MCF 10A (cell line): ENCODE data around the gene BCAP31. TPM values are rescaled to one million over a fixed set of nuclear protein-coding genes. Genes with fewer than 3 reads are reported as not detected.

Experiments
- BruUV-seq: library from RNA; stranded (reverse); fragments of 400-500 nt; replicated peaks from 2 replicates; lab custom pipeline; 2021; lab: Mats Ljungman, UMichigan
- CTCF ChIA-PET: fragments of 300-600 bp; sonication (Branson Sonifier 250); formaldehyde crosslinking; extraction: SDS; loops from one replicate; lab custom pipeline; 2021; ENCODE audit warnings: antibody characterized with exemption, inconsistent platforms; lab: Yijun Ruan, JAX
- POLR2A ChIA-PET: fragments of 300-600, 350-650 bp; sonication (Branson Sonifier 250); formaldehyde crosslinking; extraction: SDS; loops from one replicate; lab custom pipeline; 2020; ENCODE audit warnings: antibody characterized with exemption, inconsistent platforms; lab: Yijun Ruan, JAX
- DNase-seq: peaks from one replicate; pipeline ENCODE4 v3.0.0-alpha.2; 2018; ENCODE audit not compliant: unreplicated experiment
- H3K27ac Mint-ChIP-seq: one replicate; pipeline ENCODE4 v1.8.0; 2022; ENCODE audit warnings: mild to moderate bottlenecking, low read depth, mixed read lengths; ENCODE audit not compliant: unreplicated experiment
- H3K27me3 Mint-ChIP-seq: one replicate; pipeline ENCODE4 v1.8.0; 2022; ENCODE audit warnings: mixed read lengths; ENCODE audit not compliant: insufficient read depth, unreplicated experiment
- H3K36me3 Mint-ChIP-seq: one replicate; pipeline ENCODE4 v1.8.0; 2022; ENCODE audit warnings: mild to moderate bottlenecking, moderate library complexity, mixed read lengths; ENCODE audit not compliant: insufficient read depth, unreplicated experiment
- H3K4me1 Mint-ChIP-seq: one replicate; pipeline ENCODE4 v1.8.0; 2022; ENCODE audit warnings: mixed read lengths; ENCODE audit not compliant: insufficient read depth, unreplicated experiment
- H3K4me3 Mint-ChIP-seq: one replicate; pipeline ENCODE4 v1.8.0; 2022; ENCODE audit warnings: mild to moderate bottlenecking, moderate library complexity, mixed read lengths; ENCODE audit not compliant: unreplicated experiment
- H3K9me3 Mint-ChIP-seq: one replicate; pipeline ENCODE4 v1.8.0; 2022; ENCODE audit warnings: mixed read lengths; ENCODE audit not compliant: unreplicated experiment
- CTCF ChIP-seq: fragments of 200-600 bp; IDR thresholded peaks from one replicate; pipeline ENCODE4 v1.8.0; 2022; ENCODE audit warnings: antibody characterized with exemption, mild to moderate bottlenecking; ENCODE audit not compliant: unreplicated experiment
- intact Hi-C: fragments of 100-400 bp; cut with micrococcal nuclease; formaldehyde crosslinking; loops from 2 replicates; pipeline ENCODE4 v1.14.1; 2022
- total RNA-seq: library from RNA; stranded (reverse); gene quantifications from 2 replicates; pipeline ENCODE4 v1.2.3, GENCODE V29; 2022

The BCAP31 gene
- total RNA-seq, 1 experiment from 2014 or later: 203 TPM

GRCh38 chrX:153723351-153724251 lies 586 bp downstream of the BCAP31 start:
- DNase-seq: peak; percentile 54
- Mint-ChIP-seq H3K27ac (peak overlapping the region; percentile 79), H3K27me3 (no peaks in the 10 kb centered on the region), H3K4me1 (peaks cover 19% of the 10 kb centered on the region), H3K9me3 (no peaks in the 10 kb centered on the region), H3K4me3 (peak overlapping the region; percentile 82), H3K36me3 (peaks cover 39% of the 10 kb centered on the region)
- no peak for TF ChIP-seq CTCF
- ChIA-PET CTCF (no interaction called here), POLR2A (interaction anchor here (0.6 to 1.0 kb wide), 4 partner anchors 16 to 248 kb away, joined by 3 to 4 read pairs (median 4); partner anchors contain the start of genes HCFC1 and SLC6A8)
- intact Hi-C loops: loop anchor here (2.0 kb wide), 1 partner anchor 71 kb away; the partner anchor contains the start of genes IDH3G and SSR4
- BruUV-seq: no TSS peak

- CTCF ChIA-PET: interaction anchor here (2.0 kb wide), 1 partner anchor 14 kb away, joined by 7 read pairs; no protein-coding TSS in a partner anchor
- H3K36me3 Mint-ChIP-seq: peaks cover 47% of the 10 kb centered on the region
- TF ChIP-seq CTCF: no peak
- POLR2A ChIA-PET: interaction anchor here (0.7 to 1.2 kb wide), 2 partner anchors 10 to 17 kb away, joined by 3 read pairs; no protein-coding TSS in a partner anchor
- BruUV-seq: no TSS peak
- no peaks in the 10 kb centered on the region for H3K9me3 Mint-ChIP-seq
- DNase-seq: peak; percentile 35
- H3K27me3 Mint-ChIP-seq: no peaks in the 10 kb centered on the region
- peaks cover 19% of the 10 kb centered on the region for H3K4me1 Mint-ChIP-seq
- intact Hi-C loops: no loop called here
- peak overlapping the region; percentile 82 for H3K4me3 Mint-ChIP-seq
- H3K27ac Mint-ChIP-seq: peak overlapping the region; percentile 79
These were observed 1.4 kb downstream of the BCAP31 start for GRCh38 chrX:153722704-153723350.

- BruUV-seq: no TSS peak
- intact Hi-C loops: no loop called here
- Mint-ChIP-seq H3K27ac (no peak overlapping the region), H3K4me1 (peaks cover 8% of the 10 kb centered on the region), H3K27me3 (no peaks in the 10 kb centered on the region), H3K4me3 (no peak overlapping the region), H3K9me3 (no peaks in the 10 kb centered on the region), H3K36me3 (peaks cover 69% of the 10 kb centered on the region)
- no peak for TF ChIP-seq CTCF
- no peak for DNase-seq
- CTCF ChIA-PET: interaction anchor here (0.6 to 2.7 kb wide), 3 partner anchors 11 to 294 kb away, joined by 3 to 13 read pairs (median 3); no protein-coding TSS in a partner anchor
- POLR2A ChIA-PET: interaction anchor here (0.5 to 0.9 kb wide), 3 partner anchors 10 to 386 kb away, joined by 3 to 4 read pairs (median 4); partner anchors contain the start of gene ZNF275
These were observed 4.5 kb downstream of the BCAP31 start for GRCh38 chrX:153719701-153720100.

GRCh38 chrX:153719238-153719637 lies 4.9 kb downstream of the BCAP31 start:
- peaks cover 74% of the 10 kb centered on the region for H3K36me3 Mint-ChIP-seq
- H3K4me1 Mint-ChIP-seq: peaks cover 8% of the 10 kb centered on the region
- no peaks in the 10 kb centered on the region for H3K27me3 Mint-ChIP-seq
- H3K4me3 Mint-ChIP-seq: no peak overlapping the region
- H3K9me3 Mint-ChIP-seq: no peaks in the 10 kb centered on the region
- TF ChIP-seq CTCF: no peak
- BruUV-seq: no TSS peak
- CTCF ChIA-PET: interaction anchor here (2.7 kb wide), 1 partner anchor 10 kb away, joined by 13 read pairs; no protein-coding TSS in a partner anchor
- no peak overlapping the region for H3K27ac Mint-ChIP-seq
- DNase-seq: peak; percentile 33
- POLR2A ChIA-PET: interaction anchor here (0.5 to 1.1 kb wide), 4 partner anchors 10 to 385 kb away, joined by 3 to 5 read pairs (median 4); partner anchors contain the start of gene ZNF275
- intact Hi-C loops: no loop called here
